Pons (tissue), 1 donor: ENCODE measurements around the gene BCL2A1.
"Not testable (repeated sequence)": the region's sequence is repeated elsewhere in the genome, so short reads cannot be mapped to it uniquely, and the experiment has no call there.

Experiments
- DNase-seq: peaks from one replicate; pipeline ENCODE4 v3.0.0-alpha.2; 2016; ENCODE audit warnings: low spot score

The BCL2A1 gene

GRCh38 chr15:79970624-79971434, at the start of gene BCL2A1:
Gene BCL2A1 (minus strand): TSS chr15:79971196. CDS start chr15:79971119, 77 bp downstream.
- DNase-seq = peak; percentile 70

DNA sequence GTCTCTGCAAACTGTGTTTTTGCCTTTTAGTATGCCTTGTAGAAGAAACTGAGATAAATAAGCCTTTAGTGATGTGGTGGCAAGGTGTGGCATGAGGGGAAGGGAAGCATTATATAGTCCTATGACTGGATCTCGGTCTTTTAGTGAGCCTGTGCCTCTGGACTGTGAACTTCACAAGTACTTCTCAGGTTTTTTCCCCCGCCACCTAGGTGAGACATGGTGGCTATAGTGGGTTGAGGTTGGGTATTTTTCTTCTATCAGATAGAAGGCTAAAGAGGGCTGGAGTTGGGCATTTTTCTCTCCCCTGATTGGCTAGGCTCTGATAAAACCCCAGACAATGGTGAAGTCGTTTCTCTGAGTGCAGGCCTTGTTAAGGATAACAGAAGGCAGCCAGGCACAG, 49.7 kb upstream of the BCL2A1 start:
- DNase-seq = no peak

- DNase-seq = not testable (repeated sequence)
These were observed 49.2 kb upstream of the BCL2A1 start for GRCh38 chr15:80020149-80020548.

GRCh38 chr15:80019168-80019745, 48.3 kb upstream of the BCL2A1 start:
- DNase-seq = no peak

DNA sequence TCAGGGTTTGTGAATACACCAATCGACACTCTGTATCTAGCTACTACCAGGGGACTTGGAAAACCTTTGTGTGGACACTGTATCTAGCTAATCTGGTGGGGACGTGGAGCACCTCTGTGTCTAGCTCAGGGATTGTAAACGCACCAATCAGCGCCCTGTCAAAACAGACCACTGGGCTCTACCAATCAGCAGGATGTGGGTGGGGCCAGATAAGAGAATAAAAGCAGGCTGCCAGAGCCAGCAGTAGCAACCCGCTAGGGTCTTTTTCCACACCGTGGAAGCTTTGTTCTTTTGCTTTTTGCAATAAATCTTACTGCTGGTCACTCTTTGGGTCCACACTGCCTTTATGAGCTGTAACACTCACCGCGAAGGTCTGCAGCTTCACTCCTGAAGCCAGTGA, 46.1 kb upstream of the BCL2A1 start:
- not testable (repeated sequence) for DNase-seq

- not testable (repeated sequence) for DNase-seq
These were observed 45.5 kb upstream of the BCL2A1 start for GRCh38 chr15:80016506-80016905.

DNA sequence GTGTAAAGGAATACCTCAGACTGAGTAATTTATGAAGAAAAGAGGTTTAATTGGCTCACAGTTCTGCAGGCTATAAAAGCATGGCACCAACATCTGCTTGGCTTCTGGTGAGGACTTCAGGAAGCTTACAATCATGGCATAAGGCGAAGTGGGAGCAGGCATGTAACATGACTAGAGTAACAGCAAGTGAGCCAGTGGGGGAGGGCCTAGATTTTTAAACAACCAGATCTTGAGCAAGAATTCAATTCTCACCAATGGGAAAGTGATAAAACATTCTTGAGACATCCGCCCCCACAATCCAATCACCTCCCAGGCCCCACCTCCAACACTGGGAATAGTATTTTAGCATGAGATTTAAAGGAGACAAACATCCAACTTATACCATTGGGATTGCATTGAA, 44.2 kb upstream of the BCL2A1 start:
- no peak for DNase-seq

GRCh38 chr15:80014186-80014585, 43.2 kb upstream of the BCL2A1 start:
- not testable (repeated sequence) for DNase-seq

GRCh38 chr15:80012060-80012726, 41.2 kb upstream of the BCL2A1 start:
- no peak for DNase-seq

DNA sequence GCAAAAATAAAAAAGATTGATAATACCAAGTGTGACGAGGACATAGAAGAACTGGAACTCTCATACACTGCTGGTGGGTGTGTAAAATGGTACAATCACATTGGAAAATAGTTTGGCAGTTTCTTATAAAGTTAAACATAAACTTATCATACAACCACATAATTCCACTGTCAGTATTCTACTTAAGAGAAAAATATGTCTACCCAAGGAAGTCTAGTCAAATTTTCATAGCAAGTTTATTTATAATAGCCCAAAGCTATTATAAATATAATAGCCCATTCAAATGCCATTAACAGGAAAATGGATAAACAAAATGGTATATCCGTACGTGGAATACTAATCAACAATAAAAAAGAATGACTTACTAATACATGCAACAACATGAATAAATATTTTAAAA, 40.6 kb upstream of the BCL2A1 start:
- DNase-seq = no peak

- DNase-seq = not testable (repeated sequence)
These were observed 40.1 kb upstream of the BCL2A1 start for GRCh38 chr15:80011041-80011523.

GRCh38 chr15:80010131-80010673, 39.2 kb upstream of the BCL2A1 start:
- no peak for DNase-seq

GRCh38 chr15:80007532-80007931, 36.5 kb upstream of the BCL2A1 start:
- DNase-seq = no peak

GRCh38 chr15:80006946-80007345, 36.0 kb upstream of the BCL2A1 start:
- no peak for DNase-seq

DNA sequence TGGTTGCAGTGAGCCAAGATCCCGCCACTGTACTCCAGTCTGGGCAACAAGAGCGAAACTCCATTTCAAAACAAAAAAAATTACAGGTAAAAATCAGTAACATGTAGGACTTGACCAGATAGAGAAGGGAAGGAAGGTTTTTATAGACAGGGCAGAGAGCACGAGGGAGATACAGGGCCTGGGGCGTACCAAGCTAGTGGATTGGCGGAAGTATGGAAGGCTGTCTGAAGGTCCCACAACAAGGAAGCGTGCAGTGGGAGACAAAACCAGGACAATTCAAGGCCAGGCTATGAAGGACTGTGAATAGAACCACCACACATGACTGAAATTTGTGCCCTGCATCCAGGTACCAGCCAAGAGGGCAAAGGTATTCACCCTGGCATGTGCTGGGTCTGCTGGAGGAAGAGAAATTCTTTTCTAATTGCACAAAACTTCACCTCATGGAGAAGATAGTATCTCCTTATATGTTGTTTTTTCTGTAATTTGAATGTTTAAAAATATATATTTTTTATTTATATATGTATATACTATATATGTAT, 33.0 kb upstream of the BCL2A1 start:
- no peak for DNase-seq

- DNase-seq = no peak
These were observed 32.2 kb upstream of the BCL2A1 start for GRCh38 chr15:80003171-80003570.

GRCh38 chr15:80002267-80002666, 31.3 kb upstream of the BCL2A1 start:
- DNase-seq = no peak

GRCh38 chr15:79994615-79995014, 23.6 kb upstream of the BCL2A1 start:
- no peak for DNase-seq

DNA sequence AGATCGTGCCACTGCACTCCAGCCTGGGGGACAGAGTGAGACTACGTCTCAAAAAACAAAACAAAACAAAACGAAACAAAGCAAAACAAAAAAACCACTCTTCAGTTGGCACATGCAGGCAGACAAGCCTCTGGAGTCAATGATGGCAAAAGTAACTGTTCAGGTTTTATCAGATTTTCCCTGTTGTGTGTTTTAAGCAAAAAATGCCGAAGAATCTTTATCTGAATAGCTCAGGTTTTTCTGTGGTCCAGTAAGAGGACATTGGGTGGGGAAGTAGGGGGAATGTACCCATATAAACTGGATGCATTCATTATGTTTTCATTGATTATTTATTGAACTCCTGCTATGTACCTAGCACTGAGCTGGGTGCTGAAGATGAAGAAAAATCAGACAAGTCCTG, 20.8 kb upstream of the BCL2A1 start:
- DNase-seq = no peak

DNA sequence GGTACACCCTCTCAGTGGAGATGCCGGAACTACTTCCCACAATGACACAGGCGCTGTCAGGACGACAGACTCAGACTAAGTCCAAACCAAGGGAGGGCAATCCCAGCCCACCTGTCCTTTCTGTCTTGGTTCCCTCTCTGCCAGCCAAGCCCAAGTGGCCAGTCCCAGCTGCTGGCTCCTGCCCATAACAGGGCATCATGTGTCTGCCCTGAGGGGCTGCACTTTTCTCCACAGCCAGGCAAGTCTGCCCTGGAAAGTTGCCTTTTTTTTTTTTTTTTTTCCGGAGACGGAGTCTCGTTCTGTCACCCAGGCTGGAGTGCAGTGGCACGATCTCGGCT, 20.0 kb upstream of the BCL2A1 start:
- no peak for DNase-seq

DNA sequence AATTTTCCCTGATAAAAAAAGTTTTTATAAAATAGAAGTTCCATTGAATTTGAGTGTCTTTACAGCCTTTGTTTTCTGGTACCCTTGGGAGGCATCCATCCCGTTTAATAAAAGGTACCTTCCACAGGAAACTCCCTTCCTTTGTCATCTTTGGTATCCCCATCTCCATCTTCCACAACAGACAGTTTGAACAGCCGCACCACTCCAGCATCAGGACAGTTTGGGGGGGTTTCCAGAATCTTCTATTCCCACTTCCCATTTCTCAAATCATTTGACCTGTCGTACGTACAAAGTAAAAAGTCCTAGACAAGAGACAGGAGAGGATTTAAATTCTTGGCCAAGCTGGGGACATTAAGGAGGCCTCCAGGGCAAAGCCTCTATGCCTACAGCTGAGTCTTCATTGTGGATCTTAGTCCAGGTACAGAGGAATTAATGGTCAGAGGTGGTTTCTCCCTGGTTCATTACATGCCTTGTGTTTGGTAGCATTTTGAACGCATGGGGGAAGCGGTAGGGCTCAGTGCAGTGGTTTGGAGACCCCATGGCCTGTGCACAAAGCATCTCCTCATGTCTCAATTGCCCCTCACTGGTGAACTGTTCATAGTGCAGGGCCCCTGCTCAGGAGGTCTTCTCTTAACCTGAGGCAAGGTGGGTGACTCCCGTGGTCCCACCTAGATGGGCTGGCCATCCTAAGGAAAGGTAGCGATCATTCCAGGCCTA, 19.4 kb upstream of the BCL2A1 start:
- no peak for DNase-seq

- DNase-seq = peak; percentile 41
These were observed 18.7 kb upstream of the BCL2A1 start for GRCh38 chr15:79989682-79990081.
